Posterior cingulate gyrus (tissue), 11 donors: Measurements from ENCODE around the gene ACTL8.

Experiments used
- DNase-seq, 10 donors: peaks; one replicate each; pipeline versions ENCODE4 v3.0.0 to v3.0.0-alpha.2; 2020 to 2021; ENCODE audit warnings: mixed read lengths in 3 of 10
- intact Hi-C: fragments of 100-400 bp; cut with DNase I; formaldehyde crosslinking; loops from one replicate; pipeline ENCODE4 v1.15.1; 2023

ACTL8 gene

DNA sequence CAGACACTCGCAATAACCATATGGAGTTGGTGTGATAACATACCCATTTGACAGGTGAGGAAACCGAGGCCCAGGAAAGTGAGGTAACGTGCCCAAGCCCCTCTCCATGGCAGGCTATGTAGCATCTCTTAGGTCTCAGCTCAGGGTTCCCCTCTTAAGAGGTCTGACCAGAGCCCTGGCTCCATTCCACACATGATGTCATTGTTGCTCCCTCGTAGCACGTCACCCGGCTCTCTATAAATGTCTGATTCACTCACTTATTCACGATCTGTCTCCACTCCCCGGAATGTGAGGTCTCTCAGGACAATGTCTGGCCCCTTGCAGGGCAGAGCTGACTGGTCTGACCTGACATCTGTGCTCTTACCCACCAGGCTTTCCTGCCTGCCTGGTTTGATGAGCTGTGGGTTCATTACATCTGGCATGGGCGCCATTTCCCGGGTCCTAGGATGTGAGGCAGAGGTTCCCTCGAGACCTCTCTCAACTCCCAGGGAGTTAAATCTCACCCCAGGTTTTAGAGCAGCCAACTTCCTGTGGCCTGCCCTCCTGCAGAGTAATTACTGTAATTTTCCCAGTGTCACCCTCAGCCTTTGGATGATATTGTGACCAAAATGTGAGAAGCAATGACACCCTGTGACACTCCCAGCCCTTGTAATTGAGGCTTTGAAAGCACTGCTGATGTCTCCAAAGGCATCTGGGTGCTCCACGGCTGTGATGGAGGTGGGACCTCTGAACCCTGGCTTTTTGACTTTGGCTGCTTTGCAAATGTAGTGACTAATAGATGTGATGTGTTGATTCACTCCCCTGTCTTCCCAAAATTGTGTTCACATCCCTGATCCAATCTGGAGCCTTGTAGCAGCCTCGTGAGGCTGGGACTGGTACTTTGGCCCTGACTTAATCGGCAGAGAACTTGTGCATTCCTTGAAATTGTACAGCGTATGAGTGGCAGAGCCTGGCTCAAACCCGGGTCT, 10.6 kb downstream of the ACTL8 start:
- intact Hi-C loops: no loop called here
- DNase-seq: peak in 1 of 10 donors; percentile 43

DNA sequence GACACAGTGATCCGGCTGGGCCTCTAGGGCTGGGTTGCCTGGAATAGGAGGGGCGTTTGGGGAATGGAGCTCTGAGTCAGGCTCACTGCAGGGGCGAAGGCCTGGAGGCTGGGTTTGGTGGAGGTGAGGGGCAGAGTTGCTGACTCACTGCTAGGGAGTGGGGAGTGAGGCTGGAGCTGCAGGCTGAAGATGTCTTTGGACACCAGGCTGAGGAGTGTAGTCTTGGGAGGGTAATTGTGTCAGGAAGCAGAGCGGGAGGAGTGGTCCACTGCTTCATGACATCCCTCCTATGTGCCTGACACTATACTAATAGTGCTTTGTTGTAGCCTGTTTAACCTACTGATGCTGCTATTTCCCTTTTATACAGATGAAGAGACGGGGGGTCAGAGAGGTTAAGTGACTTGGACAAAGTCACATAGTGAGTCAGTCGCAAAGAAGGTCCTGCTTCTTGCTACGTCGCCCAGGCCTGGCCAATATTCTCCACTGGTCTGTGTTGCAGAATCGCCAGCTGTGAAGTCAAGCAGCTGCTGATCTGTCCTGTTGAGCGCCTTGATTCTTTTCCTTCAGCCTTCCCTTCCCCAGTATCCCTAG, 13.6 kb downstream of the ACTL8 start:
- intact Hi-C loops: no loop called here
- peak in 1 of 10 donors; percentile 39 for DNase-seq

DNA sequence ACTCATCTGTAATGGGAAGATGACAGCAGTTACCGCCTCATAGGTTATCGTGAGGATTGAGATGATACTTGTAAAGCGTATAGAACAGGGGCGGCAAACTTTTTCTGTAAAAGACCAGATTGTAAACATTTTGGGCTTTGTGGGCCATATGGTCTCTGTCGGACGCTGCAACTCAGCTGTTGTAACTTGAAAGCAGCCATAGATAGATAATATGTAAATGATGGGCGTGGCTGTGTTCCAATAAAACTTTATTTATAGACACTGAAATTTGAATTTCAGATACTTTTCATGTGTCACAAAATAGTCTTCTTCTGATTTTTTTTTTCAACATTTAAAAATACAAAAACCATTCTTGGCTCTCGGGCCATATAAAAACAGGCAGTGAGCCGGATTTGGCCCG, 15.8 kb downstream of the ACTL8 start:
- intact Hi-C loops: no loop called here
- DNase-seq: peak in 1 of 10 donors; percentile 29

DNA sequence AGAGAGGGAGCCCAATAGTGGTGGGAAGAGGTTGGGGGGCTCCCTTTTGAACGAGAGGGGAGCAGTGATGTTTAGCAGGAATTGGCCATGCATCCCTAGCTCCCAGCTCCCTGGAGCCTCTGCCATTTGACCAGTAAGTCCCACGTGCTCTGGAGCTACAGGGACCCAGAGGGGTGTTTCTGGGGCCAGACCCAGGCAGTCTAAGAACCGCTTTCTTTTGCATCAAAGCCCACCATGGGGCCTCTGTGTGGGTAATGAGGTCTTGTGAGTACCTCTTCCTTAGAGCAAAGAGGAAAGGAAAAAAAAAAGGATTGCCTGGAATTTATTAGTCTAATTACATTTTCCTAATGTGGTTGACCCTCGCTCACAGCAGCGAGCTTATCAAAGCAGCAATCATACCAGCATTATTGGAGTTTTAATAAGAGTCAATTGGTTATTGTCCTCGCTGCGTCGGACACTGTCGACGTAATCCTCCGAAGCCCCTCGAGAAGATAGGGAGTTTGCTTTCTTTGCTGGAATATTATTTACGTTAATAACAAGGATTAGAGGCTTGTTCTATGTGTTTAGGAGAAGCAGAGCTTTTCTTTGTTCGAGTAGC, 17.6 kb downstream of the ACTL8 start:
- intact Hi-C loops: no loop called here
- DNase-seq: peak in 1 of 10 donors; percentile 62

DNA sequence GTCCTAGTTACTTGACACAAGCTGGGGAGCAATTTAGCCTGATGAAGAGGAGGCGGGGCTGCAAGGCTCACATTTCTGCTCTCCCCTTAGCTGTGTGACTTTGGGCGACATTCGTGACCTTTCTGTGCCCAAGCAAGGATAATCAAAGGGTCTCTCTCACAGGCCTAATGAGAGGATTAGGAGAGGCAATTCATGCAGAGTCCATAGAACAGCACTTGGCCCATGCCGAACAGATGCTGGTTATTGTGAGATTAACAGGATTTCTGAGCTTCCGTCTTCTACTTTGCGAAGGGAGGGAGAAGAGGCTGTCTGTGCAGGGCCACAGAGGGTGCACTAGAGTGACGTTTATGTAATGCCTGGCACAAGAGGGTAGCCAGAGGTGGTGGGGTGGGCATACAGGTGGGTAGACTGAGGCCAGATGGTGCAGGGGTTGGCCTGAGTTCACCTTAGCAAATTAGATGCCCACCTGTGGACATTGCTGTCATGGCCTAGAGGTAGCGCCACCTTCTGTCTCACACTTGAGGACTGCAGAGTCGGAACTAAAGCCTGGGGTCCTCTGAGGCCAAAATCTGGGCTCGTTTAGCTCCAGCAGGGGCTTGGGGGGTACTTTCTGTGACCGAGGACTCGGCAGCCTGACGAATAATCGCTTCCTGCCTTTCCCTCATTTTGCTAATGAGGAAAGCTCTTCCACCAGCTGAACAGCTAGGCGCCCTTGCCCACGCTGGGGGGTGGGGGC, 18.6 kb downstream of the ACTL8 start:
- DNase-seq: peak in 1 of 10 donors; percentile 39
- intact Hi-C loops: no loop called here

DNA sequence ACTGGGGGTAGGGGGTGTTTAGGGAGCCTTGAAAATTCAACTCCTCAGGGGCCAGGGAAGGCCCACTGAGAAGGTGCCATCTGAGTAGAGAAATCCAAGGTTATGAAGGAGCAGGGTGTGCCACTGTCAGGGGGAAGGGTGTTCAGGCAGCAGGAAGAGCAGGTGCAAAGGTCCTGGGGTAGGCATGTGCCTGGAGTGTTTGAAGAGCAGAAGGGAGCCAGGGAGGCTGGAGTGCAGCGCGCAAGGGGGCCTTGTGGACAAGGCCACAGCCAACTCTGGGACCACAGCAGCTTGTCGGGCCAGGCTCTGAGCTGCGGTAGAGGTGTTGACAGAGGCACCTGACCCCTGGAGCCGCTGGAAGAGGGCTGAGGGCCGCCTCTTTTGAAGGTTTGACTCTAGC, 19.3 kb downstream of the ACTL8 start:
- intact Hi-C loops: no loop called here
- DNase-seq: peak in 1 of 10 donors; percentile 50

DNA sequence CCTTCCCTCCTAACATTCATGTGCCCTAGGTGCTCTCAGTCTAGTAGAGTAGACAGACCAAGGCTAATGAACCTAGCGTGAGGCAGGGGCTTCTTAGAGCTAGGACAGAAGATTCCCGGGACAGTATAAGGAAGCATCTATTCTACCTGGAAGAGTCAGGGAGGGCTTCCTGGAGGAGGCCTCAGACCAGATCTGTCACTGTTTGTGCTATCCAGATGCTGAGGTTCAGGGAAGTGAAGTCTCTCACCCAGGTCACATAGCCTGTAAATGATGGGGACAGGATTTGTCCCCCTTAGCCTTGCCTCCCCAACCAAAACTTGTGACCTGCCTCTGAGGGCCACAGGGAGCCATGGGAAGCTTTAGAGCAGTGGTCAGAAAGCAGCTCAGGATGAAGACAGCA, 20.7 kb downstream of the ACTL8 start:
- peak in 1 of 10 donors; percentile 0 for DNase-seq
- intact Hi-C loops: no loop called here

DNA sequence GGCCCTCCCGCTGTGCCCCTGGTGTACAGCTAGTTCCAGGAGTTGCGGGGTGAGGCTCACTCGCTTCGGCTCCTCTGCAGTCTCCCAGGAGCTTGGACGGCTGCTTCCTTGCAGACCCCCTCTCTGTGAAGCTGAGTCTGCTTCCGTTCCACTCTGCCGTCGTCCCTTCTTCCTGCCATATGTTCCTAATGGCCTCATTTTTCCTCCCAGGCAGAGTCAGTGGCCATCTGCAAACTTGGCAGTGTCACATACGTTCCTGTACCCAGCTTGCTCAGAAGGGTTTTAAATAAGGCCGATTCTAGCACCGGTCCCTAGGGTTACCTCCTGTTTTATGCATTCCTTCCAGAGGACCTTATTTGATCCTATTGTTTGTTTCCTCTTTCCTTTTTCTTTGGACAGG, 21.3 kb downstream of the ACTL8 start:
- no peak for DNase-seq
- intact Hi-C loops: no loop called here

DNA sequence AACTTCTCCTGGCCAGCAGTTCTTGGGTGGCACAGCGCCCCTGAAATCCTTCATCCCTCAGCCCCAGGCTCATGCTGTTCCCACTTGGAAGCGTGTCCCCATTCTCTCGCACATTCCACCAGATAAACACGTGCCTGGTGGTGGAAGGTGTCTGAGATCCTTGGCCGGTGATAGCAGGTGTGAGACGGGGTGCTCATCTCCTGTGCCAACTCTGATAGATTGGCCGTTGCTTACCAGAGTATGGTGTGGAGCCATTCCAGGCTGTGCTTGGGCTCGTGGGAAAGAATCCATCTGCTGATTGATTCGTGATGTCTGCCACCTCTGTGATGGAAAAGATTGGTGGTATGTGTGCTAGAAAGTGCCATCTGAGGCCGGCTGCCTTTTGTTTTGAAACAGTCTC, 22.2 kb downstream of the ACTL8 start:
- intact Hi-C loops: no loop called here
- DNase-seq: peak in 1 of 10 donors; percentile 21

DNA sequence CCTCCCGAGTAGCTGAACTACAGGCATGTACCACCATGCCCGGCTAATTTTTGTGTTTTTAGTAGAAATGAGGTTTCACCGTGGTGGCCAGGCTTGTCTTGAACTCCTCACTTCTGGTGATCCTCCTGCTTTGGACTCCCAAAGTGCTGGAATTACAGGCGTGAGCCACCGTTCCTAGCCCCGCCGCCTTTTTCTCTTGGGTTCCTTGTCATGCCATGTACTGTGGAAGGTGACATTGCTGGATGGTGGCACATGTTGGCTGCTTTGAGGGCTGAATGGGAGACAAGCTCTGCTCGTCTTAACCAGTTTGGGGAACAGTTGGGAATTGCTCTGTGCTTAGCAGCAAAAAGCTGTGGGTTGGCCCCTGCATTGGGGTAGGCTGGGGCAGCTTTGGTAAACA, 22.7 kb downstream of the ACTL8 start:
- DNase-seq: peak in 2 of 10 donors; percentile 67
- intact Hi-C loops: no loop called here

DNA sequence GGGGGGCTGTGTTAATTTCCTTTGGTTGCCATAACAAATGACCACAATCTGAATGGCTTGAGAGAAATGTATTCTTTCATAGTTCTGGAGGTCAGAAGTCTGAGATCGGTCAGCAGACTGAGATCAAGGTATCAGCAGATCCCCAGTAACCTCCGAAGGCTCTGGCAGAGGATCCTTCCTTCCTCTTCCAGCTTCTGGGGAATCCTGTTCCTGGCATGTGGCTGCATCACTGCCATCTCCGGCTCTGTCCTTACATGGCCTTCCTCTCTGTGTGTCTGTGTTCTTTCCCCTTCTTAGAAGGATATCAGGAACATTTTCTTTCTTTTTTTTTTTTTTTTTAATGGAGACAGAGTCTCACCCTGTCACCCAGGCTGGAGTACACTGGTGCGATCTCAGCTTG, 25.8 kb downstream of the ACTL8 start:
- intact Hi-C loops: no loop called here
- DNase-seq: peak in 2 of 10 donors; percentile 24 to 33

DNA sequence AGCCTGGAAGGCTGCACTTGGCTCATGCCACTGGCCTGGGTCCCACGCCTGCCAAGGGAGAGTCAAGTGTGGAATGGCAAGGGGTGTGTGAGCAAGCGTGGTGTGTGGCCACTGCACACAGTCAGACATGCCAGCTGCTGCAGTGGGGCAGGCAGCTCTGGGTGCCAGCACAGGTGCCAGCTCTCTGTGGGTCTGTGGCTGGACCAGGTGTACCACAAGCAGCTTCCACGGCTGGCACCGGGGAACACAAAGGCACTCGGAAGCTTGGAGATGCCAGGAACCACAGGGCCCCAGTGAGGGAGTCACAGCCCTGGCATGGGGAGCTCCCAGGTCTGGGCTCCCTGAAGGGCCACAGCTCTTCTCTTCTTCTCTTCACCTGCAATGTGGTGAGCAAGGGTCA, 34.8 kb downstream of the ACTL8 start:
- no peak for DNase-seq
- intact Hi-C loops: no loop called here

DNA sequence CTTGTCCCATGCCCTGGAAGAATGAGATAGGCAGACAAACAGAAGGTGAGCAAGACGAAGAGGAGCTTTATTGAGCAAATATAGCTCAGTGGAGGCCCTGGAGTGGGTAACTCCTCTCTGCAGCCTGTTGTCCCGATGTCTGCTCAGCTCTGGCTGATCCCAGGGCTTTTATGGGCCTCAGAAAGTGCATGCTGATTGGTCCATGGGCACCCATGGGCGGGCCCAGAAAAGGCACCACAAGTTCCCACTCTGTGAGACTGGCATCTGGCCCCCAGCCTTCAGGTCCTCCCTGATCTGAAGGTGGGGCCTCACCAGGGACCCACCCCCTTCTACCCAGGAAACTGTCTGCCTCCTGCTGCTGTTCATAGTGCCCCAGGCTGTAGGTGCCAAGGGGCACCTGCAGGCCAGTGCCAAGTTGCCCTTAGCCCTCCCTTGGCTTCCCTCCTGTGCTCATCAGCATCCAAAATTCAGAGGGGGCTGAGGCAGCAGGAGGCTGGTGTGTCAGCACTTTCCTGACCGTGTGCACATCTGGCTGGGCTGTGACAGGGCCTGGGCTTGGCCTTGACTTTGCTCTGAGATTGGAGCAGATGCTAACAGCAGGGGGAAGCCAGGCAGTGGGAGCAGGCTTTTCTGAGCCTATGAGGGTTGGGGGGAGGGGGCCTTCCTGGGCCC, 35.4 kb downstream of the ACTL8 start:
- no peak for DNase-seq
- intact Hi-C loops: no loop called here

DNA sequence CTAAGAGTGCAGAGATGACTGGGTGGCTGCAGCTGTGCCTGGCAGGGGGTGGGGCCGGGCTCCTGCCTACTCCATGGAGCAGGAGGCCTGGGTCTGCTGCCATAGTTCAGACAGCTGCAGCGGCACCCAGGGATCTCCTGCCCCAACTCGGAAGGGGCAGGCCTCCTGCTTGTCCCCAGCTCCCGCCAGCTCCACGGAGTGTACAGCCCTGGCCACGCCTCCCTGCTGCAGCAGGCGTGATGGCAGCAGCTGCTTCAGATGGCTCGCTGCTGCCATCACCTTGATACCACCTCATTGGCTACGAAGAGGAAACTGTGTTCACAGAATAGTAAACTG, 35.9 kb downstream of the ACTL8 start:
- intact Hi-C loops: no loop called here
- DNase-seq: no peak

DNA sequence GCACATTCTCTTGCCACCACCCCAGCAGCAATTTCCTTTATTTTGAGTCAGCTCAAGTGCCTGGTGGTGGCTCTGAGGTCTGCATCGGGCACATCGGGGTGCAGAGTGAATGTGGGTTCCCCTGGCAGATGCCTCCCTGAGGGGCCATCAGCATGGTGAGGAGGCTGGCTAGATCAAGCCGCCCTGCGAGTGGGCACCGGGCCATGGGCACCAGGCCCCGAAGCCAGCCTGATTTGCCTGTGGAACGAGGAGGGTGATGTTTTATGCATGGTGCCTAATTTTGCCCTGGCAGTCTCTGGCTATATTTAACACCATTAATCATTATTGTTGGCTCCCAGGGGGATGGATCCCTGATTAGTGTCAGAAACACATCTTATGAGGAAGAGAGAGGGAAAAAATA, 36.3 kb downstream of the ACTL8 start:
- DNase-seq: peak in 1 of 10 donors; percentile 15
- intact Hi-C loops: no loop called here

DNA sequence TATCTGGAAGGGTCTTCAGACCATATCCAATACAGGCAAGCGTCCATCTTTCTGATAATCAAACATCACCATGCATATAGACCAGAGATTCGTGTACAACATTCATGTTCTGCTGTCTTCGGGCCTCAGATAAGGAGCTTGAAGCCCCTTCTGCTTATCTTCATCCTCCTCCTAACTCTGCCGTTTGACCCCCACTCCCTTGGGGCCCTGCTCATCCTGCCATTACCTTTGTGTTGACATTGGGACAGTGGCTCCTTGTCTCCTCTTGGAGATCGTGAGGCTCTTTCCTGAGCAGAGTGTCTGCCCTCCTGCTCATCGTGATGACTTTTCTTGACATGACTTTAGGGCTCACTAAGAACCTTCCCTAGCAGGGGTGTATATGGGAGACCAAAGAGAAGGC, 37.3 kb downstream of the ACTL8 start:
- no peak for DNase-seq
- intact Hi-C loops: no loop called here

DNA sequence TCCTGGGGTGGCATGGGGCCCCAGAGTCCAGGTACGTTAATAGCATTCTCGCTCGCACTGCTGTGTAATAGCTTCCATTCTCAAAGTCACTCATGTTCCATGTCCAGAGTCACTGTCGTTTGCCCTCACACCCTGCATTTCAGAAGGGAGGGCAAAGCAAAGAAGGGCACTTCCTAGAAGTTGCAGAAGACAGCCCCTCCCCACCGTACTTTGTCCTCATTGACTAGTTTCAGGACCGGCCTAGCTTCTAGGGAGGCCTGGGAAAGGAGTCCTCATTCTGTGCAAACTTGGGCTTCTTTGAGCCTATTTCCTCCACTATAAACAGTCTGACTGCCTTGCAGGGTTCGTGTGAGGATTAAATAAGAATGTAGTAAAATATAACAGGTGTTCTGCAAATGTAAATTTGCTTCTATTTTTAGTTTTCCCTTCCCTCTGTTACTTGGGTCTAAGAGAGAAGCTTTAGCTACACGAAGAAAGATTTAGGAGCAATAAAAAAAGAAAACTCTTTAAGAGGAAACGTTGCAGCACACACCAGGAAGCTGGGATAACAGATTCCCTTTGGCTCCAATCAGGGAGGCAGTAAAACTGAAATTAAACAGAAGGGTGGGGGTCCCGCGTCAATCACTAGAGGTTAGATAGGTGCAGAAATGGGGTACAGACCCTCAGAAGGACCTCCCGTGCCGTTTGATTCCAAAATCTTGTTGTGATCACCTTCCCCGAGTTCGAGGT, 40.1 kb downstream of the ACTL8 start:
- no peak for DNase-seq
- intact Hi-C loops: no loop called here

DNA sequence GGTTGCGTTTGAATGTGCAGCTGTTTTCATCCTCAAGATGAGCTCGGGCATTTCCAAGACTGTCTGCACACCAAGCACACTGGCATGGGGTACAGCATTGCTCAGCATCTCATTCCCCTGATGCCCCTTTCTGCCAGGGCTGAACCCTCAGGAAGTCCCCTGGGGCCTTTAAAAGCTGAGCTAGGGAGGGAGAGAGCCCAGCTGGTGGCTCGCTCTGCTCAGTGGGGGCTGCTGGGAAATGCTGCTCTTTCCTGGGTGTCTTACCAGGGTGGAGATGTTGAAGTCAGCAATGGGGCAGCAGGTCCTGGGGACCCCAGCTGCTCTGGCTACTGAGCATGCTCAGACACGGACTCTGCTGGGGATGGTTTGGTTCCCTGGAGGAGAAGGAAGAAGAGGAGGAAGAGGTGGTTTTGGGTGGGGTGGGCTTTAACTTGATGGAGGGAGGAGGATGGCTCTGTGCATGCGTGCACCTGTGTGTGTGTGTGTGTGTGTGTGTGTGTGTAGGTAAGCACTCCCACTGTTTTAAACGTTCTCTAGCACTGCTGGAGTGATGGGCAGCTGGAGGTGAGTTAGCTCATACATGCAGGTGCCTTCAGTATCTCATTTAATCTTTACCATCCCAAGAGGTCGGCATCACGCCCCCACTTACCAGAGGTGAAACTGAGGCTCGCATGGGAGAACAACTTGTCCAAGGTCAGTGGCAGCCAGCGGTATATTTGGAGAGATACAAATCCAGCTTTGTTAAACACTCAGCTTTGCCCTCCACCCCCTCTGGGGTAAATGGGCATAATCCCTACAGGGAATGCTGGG, 40.9 kb downstream of the ACTL8 start:
- no peak for DNase-seq
- intact Hi-C loops: no loop called here

DNA sequence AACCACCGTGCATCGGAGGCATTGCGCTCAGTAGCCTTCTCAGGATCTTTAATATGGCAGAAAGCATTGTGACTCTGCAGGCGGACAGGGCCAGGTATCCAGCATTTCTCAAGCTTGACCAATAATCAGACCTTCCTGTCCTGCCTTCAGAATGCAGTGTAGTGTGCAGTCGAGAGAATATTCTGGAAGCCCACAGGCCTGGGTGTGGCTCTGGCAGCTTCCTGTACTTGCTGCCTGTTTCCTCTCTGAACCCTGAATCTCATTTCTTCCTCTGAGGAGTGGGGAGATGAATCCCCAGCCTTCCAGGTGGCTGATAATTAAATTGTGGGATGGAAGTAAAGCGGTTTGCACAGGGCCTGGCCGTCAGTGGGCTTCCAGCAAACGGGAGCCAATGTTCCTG, 42.3 kb downstream of the ACTL8 start:
- no peak for DNase-seq
- intact Hi-C loops: no loop called here
